HEK293T (cell line): Measurements from ENCODE around the gene FOXA1.

Source experiments
- ARNT ChIP-seq: fragments of 450-650 bp; IDR thresholded peaks from 2 replicates; pipeline ENCODE4 v1.6.1; 2017; ENCODE audit warnings: mild to moderate bottlenecking
- BHLHE40 ChIP-seq: fragments of 450-650 bp; IDR thresholded peaks from 2 replicates; pipeline ENCODE4 v1.6.1; 2016; ENCODE audit warnings: mild to moderate bottlenecking, moderate library complexity, borderline replicate concordance
- ELF4 ChIP-seq: fragments of 450-650 bp; IDR thresholded peaks from 2 replicates; pipeline ENCODE4 v1.6.1; 2017; ENCODE audit warnings: antibody characterized with exemption
- FOXA1 ChIP-seq: fragments of 450-650 bp; IDR thresholded peaks from 2 replicates; pipeline ENCODE4 v1.6.1; 2016; ENCODE audit warnings: mild to moderate bottlenecking
- FOXK2 ChIP-seq: fragments of 450-650 bp; IDR thresholded peaks from 2 replicates; pipeline ENCODE4 v1.6.1; 2016; ENCODE audit warnings: mild to moderate bottlenecking
- FOXM1 ChIP-seq: fragments of 450-650 bp; IDR thresholded peaks from 2 replicates; pipeline ENCODE4 v1.6.1; 2017; ENCODE audit warnings: mild to moderate bottlenecking, borderline replicate concordance
- NFRKB ChIP-seq: fragments of 450-650 bp; IDR thresholded peaks from 2 replicates; pipeline ENCODE4 v1.6.1; 2016; ENCODE audit warnings: mild to moderate bottlenecking, moderate library complexity
- SP1 ChIP-seq: fragments of 450-650 bp; IDR thresholded peaks from 2 replicates; pipeline ENCODE4 v1.6.1; 2017
- SUZ12 ChIP-seq: fragments of 450-650 bp; IDR thresholded peaks from 2 replicates; pipeline ENCODE4 v1.6.1; 2016; ENCODE audit warnings: mild to moderate bottlenecking
- TARDBP ChIP-seq: fragments of 450-650 bp; IDR thresholded peaks from 2 replicates; pipeline ENCODE4 v1.6.1; 2016
- ZNF384 ChIP-seq: fragments of 450-650 bp; IDR thresholded peaks from 2 replicates; pipeline ENCODE4 v1.6.1; 2016
- TF ChIP-seq, protein P1 (sequence below): fragments of 450-650 bp; IDR thresholded peaks from 2 replicates; pipeline ENCODE4 v1.6.1; 2016

DNA sequence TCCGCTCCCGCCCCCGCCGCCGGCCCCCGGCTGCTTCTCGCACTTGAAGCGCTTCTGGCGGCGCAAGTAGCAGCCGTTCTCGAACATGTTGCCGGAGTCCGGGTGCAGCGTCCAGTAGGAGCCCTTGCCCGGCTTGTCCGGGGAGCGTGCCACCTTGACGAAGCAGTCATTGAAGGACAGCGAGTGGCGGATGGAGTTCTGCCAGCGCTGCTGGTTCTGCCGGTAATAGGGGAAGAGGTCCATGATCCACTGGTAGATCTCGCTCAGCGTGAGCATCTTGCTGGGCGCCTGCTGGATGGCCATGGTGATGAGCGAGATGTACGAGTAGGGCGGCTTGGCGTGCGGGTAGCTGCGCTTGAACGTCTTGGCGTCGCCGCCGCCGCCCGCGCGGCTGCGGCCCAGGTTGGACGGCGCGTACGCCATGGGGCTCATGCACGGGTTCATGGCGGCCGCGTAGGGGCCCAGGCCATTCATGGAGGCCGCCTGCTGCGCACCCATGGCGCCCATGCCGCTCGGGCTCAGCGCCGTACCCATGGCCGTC lies 3.0 kb downstream of the FOXA1 start:
- TF ChIP-seq ELF4: no peak
- TF ChIP-seq BHLHE40: no peak
- TF ChIP-seq SUZ12: no peak
- TF ChIP-seq FOXM1: no peak
- no peak for TF ChIP-seq TARDBP
- no peak for TF ChIP-seq SP1
- TF ChIP-seq ARNT: no peak
- TF ChIP-seq FOXK2: no peak
- TF ChIP-seq, protein P1, sequence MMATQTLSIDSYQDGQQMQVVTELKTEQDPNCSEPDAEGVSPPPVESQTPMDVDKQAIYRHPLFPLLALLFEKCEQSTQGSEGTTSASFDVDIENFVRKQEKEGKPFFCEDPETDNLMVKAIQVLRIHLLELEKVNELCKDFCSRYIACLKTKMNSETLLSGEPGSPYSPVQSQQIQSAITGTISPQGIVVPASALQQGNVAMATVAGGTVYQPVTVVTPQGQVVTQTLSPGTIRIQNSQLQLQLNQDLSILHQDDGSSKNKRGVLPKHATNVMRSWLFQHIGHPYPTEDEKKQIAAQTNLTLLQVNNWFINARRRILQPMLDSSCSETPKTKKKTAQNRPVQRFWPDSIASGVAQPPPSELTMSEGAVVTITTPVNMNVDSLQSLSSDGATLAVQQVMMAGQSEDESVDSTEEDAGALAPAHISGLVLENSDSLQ: no peak
- TF ChIP-seq ZNF384: no peak
- no peak for TF ChIP-seq NFRKB
- no peak for TF ChIP-seq FOXA1
